Measurements from ENCODE around the gene FTO. TPM values are rescaled to one million over a fixed set of nuclear protein-coding genes. Genes with fewer than 3 reads are reported as not detected.

FTO gene
- total RNA-seq, 1 donor from 2014 or later, result 107 TPM

- Mint-ChIP-seq H3K27ac (ENCODE audit: unreplicated experiment) (no peak overlapping the region), H3K4me1 (peaks cover 66% of the 10 kb centered on the region), H3K27me3 (ENCODE audit: low read depth) (peaks cover 5% of the 10 kb centered on the region), H3K36me3 (ENCODE audit: low read depth) (no peaks in the 10 kb centered on the region), H3K9me3 (no peaks in the 10 kb centered on the region), H3K4me3 (no peak overlapping the region)
- DNase-seq (ENCODE audit: low read depth, low spot score), result no peak
- no peak for TF ChIP-seq CTCF (conservative IDR thresholded peaks at IDR 0.05)
Measured at GRCh38 chr16:54173490-54173889, 469.5 kb downstream of the FTO start.

DNA sequence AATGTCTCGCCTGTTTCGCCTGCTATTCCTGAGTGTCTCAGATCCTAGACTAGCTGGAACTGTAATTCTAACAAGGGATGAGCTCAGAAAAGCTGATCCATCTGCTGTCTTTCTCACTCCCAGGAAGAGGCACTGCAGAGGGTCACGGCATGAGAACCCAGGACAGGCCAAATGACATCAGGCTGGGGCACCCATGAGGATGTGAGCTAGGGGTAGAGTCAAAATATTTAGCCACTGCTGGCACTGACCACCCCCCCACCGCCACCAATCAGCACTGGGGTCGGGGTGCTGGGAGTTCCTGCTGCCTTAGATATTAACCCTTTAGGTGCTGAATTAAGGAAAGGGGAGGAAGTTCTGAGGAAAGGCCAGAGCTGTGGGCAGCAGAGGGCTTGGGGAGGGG lies 470.2 kb downstream of the FTO start:
- Mint-ChIP-seq H3K4me3 (no peak overlapping the region), H3K4me1 (peaks cover 72% of the 10 kb centered on the region), H3K27me3 (ENCODE audit: low read depth) (peaks cover 5% of the 10 kb centered on the region), H3K27ac (ENCODE audit: unreplicated experiment) (peak overlapping the region; percentile 83), H3K9me3 (no peaks in the 10 kb centered on the region), H3K36me3 (ENCODE audit: low read depth) (no peaks in the 10 kb centered on the region)
- TF ChIP-seq CTCF (conservative IDR thresholded peaks at IDR 0.05), result no peak
- DNase-seq (ENCODE audit: low read depth, low spot score), result no peak

- H3K27ac Mint-ChIP-seq (ENCODE audit: unreplicated experiment), result no peak overlapping the region
- H3K27me3 Mint-ChIP-seq (ENCODE audit: low read depth), result peaks cover 5% of the 10 kb centered on the region
- no peaks in the 10 kb centered on the region for H3K36me3 Mint-ChIP-seq (ENCODE audit: low read depth)
- H3K4me1 Mint-ChIP-seq, result peaks cover 72% of the 10 kb centered on the region
- no peaks in the 10 kb centered on the region for H3K9me3 Mint-ChIP-seq
- no peak for TF ChIP-seq CTCF (conservative IDR thresholded peaks at IDR 0.05)
- no peak for DNase-seq (ENCODE audit: low read depth, low spot score)
- no peak overlapping the region for H3K4me3 Mint-ChIP-seq
Measured at GRCh38 chr16:54174750-54175149, 470.8 kb downstream of the FTO start.

- Mint-ChIP-seq H3K9me3 (no peaks in the 10 kb centered on the region), H3K4me1 (peaks cover 72% of the 10 kb centered on the region), H3K27me3 (ENCODE audit: low read depth) (peaks cover 5% of the 10 kb centered on the region), H3K4me3 (peak overlapping the region; percentile 32), H3K27ac (ENCODE audit: unreplicated experiment) (peak overlapping the region; percentile 5), H3K36me3 (ENCODE audit: low read depth) (no peaks in the 10 kb centered on the region)
- no peak for TF ChIP-seq CTCF (conservative IDR thresholded peaks at IDR 0.05)
- DNase-seq (ENCODE audit: low read depth, low spot score), result no peak
Measured at GRCh38 chr16:54175169-54175551, 471.2 kb downstream of the FTO start.

- H3K4me1 Mint-ChIP-seq, result peaks cover 67% of the 10 kb centered on the region
- no peak for TF ChIP-seq CTCF (conservative IDR thresholded peaks at IDR 0.05)
- H3K36me3 Mint-ChIP-seq (ENCODE audit: low read depth), result no peaks in the 10 kb centered on the region
- no peaks in the 10 kb centered on the region for H3K9me3 Mint-ChIP-seq
- H3K27me3 Mint-ChIP-seq (ENCODE audit: low read depth), result peaks cover 5% of the 10 kb centered on the region
- no peak for DNase-seq (ENCODE audit: low read depth, low spot score)
- H3K4me3 Mint-ChIP-seq, result peak overlapping the region; percentile 56
- peak overlapping the region; percentile 5 for H3K27ac Mint-ChIP-seq (ENCODE audit: unreplicated experiment)
Measured at GRCh38 chr16:54175552-54176375, 471.8 kb downstream of the FTO start.
